Measurements from ENCODE around the gene TFEB.

- TF ChIP-seq FOXM1 (IDR thresholded peaks at IDR 0.05; ENCODE audit: low read depth, low read length) (no peak), POLR2AphosphoS2 (IDR thresholded peaks at IDR 0.05; ENCODE audit: low read depth, low read length) (no peak), CREB1 (IDR thresholded peaks at IDR 0.05; ENCODE audit: low read depth) (no peak), POLR2A (IDR thresholded peaks at IDR 0.05; ENCODE audit: low read depth, low read length) (no peak), SUZ12 (IDR thresholded peaks at IDR 0.05; ENCODE audit: unreplicated experiment) (no peak), STAT3 (IDR thresholded peaks at IDR 0.05; ENCODE audit: low read depth, low read length) (no peak), CEBPZ (IDR thresholded peaks at IDR 0.05; ENCODE audit: low read depth, low read length) (no peak), EZH2 (IDR thresholded peaks at IDR 0.05; ENCODE audit: borderline replicate concordance, control insufficient read depth, low read depth, low read length) (no peak), NFIC (IDR thresholded peaks at IDR 0.05; ENCODE audit: low read depth, low read length) (no peak), POLR2AphosphoS5 (IDR thresholded peaks at IDR 0.05; ENCODE audit: low read length) (no peak), RCOR1 (conservative IDR thresholded peaks at IDR 0.05; ENCODE audit: low read depth, low read length) (no peak)
- TF ChIP-seq, protein P1, sequence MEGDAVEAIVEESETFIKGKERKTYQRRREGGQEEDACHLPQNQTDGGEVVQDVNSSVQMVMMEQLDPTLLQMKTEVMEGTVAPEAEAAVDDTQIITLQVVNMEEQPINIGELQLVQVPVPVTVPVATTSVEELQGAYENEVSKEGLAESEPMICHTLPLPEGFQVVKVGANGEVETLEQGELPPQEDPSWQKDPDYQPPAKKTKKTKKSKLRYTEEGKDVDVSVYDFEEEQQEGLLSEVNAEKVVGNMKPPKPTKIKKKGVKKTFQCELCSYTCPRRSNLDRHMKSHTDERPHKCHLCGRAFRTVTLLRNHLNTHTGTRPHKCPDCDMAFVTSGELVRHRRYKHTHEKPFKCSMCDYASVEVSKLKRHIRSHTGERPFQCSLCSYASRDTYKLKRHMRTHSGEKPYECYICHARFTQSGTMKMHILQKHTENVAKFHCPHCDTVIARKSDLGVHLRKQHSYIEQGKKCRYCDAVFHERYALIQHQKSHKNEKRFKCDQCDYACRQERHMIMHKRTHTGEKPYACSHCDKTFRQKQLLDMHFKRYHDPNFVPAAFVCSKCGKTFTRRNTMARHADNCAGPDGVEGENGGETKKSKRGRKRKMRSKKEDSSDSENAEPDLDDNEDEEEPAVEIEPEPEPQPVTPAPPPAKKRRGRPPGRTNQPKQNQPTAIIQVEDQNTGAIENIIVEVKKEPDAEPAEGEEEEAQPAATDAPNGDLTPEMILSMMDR (IDR thresholded peaks at IDR 0.05 in 2 of 3, conservative IDR thresholded peaks at IDR 0.05 in 1 of 3; ENCODE audit: control insufficient read depth in 2 of 3, extremely low read depth in 1 of 3, insufficient read depth in 1 of 3, low read depth in 3 of 3, low read length in 3 of 3), result no peak
- TF ChIP-seq, protein P2, sequence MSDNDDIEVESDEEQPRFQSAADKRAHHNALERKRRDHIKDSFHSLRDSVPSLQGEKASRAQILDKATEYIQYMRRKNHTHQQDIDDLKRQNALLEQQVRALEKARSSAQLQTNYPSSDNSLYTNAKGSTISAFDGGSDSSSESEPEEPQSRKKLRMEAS (IDR thresholded peaks at IDR 0.05; ENCODE audit: low read depth, low read length), result no peak
Observed at GRCh38 chr6:41728954-41729353, 6.5 kb downstream of the TFEB start.

Data from GM12878 (cell line).